Measurements from ENCODE around the gene KCNG3.

- TF ChIP-seq, protein P1, sequence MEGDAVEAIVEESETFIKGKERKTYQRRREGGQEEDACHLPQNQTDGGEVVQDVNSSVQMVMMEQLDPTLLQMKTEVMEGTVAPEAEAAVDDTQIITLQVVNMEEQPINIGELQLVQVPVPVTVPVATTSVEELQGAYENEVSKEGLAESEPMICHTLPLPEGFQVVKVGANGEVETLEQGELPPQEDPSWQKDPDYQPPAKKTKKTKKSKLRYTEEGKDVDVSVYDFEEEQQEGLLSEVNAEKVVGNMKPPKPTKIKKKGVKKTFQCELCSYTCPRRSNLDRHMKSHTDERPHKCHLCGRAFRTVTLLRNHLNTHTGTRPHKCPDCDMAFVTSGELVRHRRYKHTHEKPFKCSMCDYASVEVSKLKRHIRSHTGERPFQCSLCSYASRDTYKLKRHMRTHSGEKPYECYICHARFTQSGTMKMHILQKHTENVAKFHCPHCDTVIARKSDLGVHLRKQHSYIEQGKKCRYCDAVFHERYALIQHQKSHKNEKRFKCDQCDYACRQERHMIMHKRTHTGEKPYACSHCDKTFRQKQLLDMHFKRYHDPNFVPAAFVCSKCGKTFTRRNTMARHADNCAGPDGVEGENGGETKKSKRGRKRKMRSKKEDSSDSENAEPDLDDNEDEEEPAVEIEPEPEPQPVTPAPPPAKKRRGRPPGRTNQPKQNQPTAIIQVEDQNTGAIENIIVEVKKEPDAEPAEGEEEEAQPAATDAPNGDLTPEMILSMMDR (conservative IDR thresholded peaks at IDR 0.05): no peak
- TF ChIP-seq ZFX (IDR thresholded peaks at IDR 0.05): no peak
These were observed 28.3 kb upstream of the KCNG3 start for GRCh38 chr2:42522035-42522434.
